ENCODE results near the gene RASA2.

GRCh38 chr3:141557961-141558706, 71.3 kb downstream of the RASA2 start:
- no peak for TF ChIP-seq CTCF (IDR thresholded peaks at IDR 0.05)
- TF ChIP-seq POLR2AphosphoS5 (IDR thresholded peaks at IDR 0.05), result no peak
- no peak for TF ChIP-seq POLR2A (IDR thresholded peaks at IDR 0.05)
- TF ChIP-seq EP300 (IDR thresholded peaks at IDR 0.05; ENCODE audit: low read depth), result no peak

Measured in transverse colon (tissue), 4 donors.